Measurements from ENCODE around the gene CEP76.
"Not testable (repeated sequence)": the region's sequence is repeated elsewhere in the genome, so short reads cannot be mapped to it uniquely, and the experiment has no call there.

Gene CEP76

DNA sequence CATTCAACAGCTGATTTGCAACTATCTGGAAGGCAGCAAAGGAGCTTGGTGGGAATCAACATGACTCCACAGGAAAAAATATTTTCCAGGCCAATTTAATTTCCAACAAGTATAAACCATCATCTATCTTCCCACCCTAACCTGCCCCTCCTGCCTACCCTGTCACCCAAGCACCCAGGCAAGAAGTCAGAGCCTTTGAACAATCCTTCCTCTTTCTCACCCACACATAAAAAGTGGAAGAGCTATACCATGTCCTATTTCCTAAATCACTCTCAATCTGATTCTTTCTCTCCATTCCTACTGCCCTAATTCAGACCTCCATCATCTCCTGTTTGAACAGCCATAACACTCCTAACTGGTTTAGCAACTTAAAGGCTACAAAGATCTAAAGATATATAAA, 57.3 kb downstream of the CEP76 start:
- no peak for DNase-seq (ENCODE audit: low read depth in 2 of 2)

DNA sequence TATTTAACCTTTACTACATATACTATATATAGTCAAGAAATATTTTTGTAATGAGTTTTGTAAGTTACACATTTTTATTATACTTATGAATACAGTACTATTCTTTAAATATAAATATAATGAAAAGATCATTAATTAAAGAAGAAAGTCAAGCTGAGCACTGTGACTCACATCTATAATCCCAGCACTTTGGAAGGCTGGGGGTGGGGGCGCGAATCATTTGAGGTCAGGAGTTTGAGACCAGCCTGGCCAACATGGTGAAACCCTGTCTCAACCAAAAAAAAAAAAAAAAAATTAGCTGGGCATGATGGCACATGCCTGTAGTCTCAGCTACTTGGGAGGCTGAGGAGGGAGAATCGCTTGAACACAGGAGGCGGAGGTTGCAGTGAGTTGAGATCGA, 58.8 kb downstream of the CEP76 start:
- not testable (repeated sequence) for DNase-seq (ENCODE audit: low read depth in 2 of 2)

GRCh38 chr18:12640881-12641200, 61.7 kb downstream of the CEP76 start:
- DNase-seq (ENCODE audit: low read depth in 2 of 2): no peak

- no peak for DNase-seq (ENCODE audit: low read depth in 2 of 2)
Observed at GRCh38 chr18:12639990-12640880, 62.3 kb downstream of the CEP76 start.

- DNase-seq (ENCODE audit: low read depth in 2 of 2): no peak
Observed at GRCh38 chr18:12638644-12639124, 63.8 kb downstream of the CEP76 start.

DNA sequence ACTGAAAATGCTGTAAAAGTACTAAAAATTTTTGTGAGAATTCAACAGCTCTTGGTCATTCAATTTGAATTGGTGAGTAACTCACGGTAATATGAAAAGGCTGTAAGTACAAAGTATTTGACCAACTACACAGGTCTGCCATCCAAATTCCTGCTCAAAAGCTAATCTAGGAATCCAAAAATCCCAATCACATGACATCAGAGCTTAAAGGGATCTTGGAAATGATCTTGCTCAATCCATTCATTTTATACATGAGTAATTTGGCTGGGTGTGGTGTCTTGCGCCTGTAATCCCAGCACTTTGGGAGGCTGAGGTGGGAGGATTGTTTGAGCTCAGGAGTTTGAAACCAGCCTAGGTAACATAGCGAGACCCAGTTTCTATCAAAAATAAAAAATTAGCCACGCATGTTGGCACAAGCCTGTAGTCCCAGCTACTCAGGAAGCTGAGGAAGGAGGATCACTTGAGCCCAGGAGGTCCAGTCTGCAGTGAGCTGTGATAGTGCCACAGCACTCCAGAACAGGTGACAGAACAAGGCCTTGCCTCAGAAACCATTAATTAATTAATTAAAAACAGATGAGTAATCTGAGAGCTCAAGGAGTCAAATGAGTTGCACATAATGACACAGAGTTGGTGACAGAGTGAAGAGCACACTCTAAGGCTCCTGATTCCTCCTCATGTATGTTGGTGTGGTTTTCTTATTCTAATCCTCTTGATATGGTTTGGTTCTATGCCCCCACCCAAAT, 64.5 kb downstream of the CEP76 start:
- DNase-seq (ENCODE audit: low read depth in 2 of 2): no peak

DNA sequence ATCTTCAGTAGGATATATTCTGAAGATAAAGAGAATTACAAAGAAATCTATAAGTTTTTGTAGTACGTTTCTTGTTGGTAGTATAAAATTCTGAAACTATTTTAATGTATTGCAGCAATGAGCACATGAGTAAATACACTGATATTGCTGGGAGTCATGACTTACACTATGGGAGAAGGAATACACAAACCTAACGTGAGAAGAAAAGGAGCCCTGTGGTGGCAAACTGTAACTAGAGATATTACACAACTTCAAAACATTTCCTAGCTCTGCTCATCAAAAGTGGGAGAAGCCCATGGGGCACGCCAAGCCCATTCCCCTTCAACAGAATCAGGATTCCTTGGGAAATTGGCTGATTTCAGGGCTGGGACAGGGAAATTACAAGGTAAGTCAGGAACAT, 65.1 kb downstream of the CEP76 start:
- no peak for DNase-seq (ENCODE audit: low read depth in 2 of 2)

DNA sequence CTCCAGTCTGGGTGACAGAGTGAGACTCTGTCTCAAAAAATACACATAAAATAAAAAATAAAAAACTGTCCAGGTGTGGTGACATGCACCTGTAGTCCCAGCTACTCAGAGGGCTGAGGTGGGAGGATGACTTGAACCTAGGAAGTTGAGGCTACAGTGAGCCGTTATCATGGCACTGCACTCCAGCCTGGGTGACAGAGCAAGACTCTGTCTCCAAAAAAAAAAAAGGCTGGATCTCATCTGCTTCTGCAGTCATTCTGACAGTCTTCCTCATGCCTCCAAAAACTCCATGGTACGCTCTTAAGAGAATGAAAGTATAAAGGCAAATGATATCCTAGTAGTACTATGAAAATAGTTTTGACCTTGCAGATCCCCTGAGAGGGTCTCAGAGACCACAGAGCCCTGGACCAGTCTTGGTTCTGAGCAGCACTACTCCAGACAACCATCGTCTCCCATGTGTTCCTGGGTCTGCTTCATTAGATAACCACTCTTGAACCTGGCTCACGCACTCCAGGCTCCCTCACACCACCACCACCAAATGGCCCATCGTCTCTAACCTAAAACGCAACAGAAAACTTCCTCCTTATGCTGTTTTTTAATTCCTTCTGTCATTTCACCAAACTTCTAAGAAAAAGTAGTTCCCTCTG, 70.6 kb downstream of the CEP76 start:
- DNase-seq (ENCODE audit: low read depth in 2 of 2): no peak

DNA sequence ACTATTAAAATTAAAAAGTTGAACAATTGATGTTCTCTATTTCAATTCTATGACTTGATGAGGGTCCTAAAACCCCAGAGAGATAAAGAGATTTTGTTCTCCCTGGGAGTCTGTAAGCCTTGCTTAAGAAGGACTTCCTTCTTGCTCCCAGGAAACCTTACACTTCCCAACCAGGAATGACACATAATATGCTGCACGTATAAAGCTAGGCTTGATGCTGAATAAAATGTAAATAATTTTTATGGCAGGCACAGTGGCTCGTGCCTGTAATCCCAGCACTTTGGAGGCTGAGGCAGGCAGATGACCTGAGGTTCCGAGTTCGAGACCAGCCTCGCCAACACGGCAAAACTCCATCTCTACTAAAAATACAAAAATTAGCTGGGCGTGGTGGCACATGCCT, 72.4 kb downstream of the CEP76 start:
- no peak for DNase-seq (ENCODE audit: low read depth in 2 of 2)

DNA sequence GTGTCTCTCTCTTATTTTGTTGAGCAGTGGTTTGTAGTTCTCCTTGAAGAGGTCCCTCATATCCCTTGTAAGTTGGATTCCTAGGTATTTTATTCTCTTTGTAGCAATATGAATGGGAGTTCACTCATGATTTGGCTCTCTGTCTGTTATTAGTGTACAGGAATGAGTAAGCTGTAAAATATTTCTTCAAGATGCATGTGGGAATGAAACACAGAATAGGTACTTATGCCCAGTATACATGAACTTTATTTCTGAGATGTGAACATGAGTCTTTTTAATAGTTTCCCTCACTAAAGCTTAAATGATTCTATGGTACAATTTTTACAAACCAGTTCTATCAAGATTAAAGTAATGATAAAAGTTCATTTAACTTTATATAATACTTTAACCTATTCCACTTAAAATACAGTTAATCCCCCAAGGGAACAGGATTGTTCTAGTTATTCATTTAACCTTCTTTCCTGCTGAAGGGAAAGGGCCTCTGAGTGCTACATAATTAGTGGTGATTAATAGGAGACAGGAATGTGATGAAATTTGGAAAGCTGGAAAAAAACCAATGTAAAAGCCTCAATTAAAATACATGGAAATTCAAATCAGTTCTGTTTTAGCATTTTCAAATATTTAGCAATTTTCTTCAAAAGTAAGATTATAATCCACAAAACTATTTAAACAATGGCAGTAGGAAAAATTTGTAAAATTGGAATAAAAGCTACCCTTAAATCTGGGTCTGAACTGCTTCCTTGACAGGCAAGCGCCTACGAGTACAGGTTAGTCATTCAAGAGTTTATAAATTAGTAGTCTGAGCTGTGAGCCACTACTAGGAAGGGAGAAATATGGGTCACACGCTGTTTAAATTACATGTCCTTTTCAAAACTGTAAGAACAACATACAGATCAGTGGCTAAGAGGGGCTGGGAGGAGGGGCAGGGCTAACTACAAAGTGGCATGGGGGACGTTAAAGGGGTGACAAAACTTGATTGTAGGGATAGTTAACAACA, 73.5 kb downstream of the CEP76 start:
- DNase-seq (ENCODE audit: low read depth in 2 of 2): no peak

DNA sequence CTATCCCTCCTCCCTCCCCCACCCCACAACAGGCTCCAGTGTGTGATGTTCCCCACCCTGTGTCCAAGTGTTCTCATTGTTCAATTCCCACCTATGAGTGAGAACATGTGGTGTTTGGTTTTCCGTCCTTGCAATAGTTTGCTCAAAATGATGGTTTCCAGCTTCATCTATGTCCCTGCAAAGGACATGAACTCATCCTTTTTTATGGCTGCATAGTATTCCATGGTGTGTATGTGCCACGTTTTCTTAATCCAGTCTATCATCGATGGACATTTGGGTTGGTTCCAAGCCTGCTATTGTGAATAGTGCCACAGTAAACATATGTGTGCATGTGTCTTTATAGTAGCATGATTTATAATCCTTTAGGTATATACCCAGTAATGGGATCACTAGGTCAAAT, 75.3 kb downstream of the CEP76 start:
- DNase-seq (ENCODE audit: low read depth in 2 of 2): not testable (repeated sequence)

DNA sequence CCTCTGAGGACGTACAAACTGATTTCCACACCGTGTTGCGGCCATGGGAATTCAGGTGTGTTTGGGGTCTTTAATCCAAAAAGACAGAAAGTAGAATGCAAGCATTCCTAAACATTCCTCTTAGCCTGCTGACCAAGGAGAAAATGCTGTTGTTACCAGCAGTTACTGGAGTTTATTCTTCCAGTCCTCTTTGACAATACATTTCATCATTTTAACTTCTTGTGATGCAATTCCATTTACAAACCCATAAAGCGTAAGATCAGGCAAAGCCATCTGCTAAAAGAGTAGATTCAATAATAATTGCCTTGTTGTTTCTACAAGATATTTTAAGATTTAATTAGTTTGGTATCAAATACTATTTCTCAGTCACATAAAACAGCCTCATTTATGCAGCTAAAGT, 77.3 kb downstream of the CEP76 start:
- DNase-seq (ENCODE audit: low read depth in 2 of 2): no peak

Data from activated CD4-positive, alpha-beta T cell treated with anti-CD3 and anti-CD28 coated beads for 24 hours (primary cell).